ENCODE results near the gene FHL1. TPM values are rescaled to one million over a fixed set of nuclear protein-coding genes. Genes with fewer than 3 reads are reported as not detected.

FHL1 gene
- total RNA-seq, 1 donor from 2014 or later: 772 TPM

DNA sequence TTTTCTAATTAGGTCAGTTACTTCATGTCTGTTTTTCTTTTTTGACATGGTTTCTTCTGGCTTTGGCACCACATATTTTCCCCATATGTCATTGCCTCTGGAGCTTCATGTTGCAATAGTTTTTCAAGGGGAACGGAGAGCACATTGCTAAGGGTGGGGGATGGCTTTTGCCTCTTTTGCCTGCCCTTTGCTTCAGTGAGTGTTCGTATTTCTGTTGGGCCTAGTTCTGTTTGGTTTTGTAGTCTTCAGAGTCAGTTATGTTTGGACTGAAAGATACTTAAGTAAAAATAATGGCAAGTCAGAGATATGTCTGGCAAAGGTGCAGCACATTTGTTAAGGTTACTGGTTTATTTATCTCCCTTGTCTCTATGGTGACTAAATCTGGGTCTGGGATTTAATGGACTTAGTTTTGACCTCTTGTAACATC, 29.1 kb downstream of the FHL1 start:
- intact Hi-C loops (cut with micrococcal nuclease): no loop called here
- peak; percentile 87 for ATAC-seq

DNA sequence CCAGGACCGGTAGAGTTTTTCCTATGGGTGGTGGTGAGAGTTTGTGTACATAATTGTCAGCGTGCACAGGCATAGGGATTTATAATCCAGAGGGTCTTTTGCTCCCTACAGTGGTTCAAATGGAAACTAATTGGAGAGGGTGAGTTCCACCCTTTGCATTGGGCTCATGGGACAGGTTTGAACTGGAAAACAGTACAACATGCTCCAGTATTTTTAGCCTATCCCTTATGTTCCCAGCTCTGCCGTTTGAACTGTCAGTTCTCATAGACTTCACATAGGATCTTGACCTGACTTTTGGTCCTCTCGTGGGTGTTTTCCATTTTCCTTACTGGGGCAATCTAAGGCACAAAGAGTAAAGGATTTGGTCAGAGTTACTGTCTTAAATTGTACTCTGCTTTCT, 31.8 kb downstream of the FHL1 start:
- DNase-seq (no peak), ATAC-seq (peak; percentile 46)
- intact Hi-C loops (cut with micrococcal nuclease): no loop called here

More for the DNA sequence above, 29.1 kb downstream of the FHL1 start:
- no peak for DNase-seq

DNA sequence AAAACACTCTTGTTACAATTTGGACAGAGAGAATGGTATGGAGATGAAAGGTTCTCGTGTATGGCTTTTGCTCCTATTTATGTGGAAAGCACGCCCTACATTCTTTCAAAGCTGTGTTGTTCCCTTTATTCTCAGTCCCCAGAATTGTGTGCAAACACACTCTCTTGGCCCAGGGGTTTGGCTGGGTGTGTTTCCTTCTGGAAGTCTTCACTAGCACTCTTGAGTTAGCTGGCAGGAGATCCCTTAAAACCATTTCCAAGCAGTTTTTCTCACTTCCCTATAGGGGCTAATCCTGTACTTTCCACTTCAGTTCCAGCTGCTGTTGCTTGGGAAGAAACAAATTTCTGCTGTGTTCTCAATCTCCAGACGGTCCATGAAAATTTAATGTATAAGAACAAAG, 35.1 kb downstream of the FHL1 start:
- ATAC-seq (peak; percentile 39), DNase-seq (peak; percentile 30)
- intact Hi-C loops (cut with micrococcal nuclease): no loop called here

DNA sequence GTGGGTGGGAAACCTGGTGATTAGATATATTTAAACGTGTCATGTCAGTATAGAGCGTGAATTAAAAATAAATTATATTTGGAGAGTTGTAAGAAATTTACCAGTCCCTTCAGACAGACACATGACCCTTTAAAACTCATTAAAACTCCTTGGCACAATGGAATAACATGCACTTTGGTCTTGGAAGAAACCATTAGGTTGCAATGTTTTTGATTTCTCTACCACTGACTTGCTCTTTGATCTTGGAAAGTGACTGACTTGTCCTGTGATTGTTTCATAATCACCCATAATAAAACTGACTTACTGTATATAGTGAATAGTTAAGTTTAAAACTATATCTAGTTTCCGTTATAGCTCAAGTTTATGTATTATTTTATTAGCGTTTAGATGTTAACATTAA, 35.8 kb downstream of the FHL1 start:
- intact Hi-C loops (cut with micrococcal nuclease): no loop called here
- no peak for DNase-seq
- no peak for ATAC-seq

DNA sequence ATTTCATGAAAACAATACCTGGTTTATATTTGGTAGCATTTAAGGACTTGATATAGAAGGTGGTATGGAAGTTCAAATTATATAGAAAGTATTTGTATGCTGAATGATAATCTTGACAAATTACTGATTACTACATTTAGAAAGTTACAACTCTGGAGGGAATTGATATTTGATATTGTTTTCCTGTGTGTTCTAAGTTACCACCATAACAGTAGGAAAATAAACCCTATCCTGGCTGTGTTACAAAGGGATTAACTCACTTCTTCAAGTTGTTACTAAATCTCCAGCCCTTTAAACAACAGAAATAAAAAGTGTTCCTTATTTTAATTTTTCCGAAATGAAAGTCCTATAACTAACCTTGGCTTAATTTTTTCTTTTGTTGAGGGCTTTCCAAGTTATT, 36.6 kb downstream of the FHL1 start:
- DNase-seq (no peak), ATAC-seq (no peak)
- intact Hi-C loops (cut with micrococcal nuclease): no loop called here

DNA sequence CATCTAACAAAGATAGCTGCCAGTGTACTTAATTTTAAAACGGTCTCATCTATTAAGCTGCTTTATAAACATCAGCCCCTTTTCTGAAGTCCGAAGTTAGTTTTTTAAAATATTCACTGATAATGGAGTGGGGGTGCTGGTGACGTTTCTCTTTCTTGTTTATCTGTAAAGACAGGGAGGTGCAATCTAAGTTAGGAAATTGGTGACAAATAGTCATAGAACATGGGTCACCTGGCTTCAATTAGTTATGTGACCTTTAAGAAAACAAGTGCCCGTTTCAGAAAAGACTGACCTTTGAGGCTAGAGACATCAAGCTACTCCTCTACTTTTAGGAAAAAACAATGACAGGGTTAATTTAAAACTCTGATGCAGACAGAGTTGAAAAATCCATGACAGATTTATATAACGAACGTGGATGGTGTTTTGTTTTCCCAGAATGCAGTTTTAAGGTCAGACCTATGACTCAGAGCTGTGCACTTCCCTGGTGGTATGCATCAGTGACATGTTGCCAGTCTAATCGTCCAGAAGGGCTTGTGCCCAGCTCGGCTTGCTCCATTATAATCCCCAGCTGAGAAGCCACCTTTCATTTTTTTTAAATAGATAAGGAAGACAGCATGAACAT, 38.2 kb downstream of the FHL1 start:
- ATAC-seq (peak; percentile 80), DNase-seq (no peak)
- intact Hi-C loops (cut with micrococcal nuclease): no loop called here

DNA sequence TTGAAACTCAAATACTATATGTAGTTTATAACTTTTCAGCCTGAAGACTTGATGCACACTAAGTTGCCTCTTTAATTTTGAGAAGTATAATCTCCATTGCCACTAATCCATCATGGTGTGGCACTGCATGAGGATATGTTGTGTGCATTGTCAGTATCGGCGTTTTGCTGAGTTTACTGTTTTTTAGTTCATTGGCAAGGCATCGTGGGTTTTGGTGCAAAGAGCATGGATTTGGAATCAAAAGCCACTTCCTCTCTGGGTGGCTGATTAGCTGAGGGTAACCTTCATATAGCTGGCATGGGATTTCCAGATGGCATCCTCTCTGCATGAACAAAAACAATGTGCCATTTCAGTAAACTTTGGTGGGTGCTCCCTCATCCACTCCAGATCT, 38.7 kb downstream of the FHL1 start:
- no peak for DNase-seq
- no peak for ATAC-seq
- intact Hi-C loops (cut with micrococcal nuclease): no loop called here

DNA sequence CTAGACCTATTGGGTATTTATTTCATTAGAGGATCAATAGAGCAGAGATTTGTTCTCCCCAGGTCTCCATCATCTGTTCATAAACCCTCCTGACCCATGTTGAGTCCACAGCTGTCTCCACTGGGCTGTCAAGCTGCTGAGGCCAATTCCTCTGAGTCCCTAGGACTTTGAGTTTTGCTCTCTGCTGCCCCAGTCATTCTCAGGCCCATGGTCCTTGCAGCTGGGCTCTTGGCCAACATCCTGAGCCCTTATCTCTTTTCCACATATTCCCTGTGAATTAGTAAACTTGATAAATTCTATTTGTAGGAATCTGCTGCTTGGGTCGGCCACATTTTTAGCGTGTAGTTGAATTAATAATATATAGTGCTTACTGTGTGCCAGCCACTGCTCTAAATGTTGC, 41.9 kb downstream of the FHL1 start:
- intact Hi-C loops (cut with micrococcal nuclease): no loop called here
- ATAC-seq (peak; percentile 49), DNase-seq (peak; percentile 58)

DNA sequence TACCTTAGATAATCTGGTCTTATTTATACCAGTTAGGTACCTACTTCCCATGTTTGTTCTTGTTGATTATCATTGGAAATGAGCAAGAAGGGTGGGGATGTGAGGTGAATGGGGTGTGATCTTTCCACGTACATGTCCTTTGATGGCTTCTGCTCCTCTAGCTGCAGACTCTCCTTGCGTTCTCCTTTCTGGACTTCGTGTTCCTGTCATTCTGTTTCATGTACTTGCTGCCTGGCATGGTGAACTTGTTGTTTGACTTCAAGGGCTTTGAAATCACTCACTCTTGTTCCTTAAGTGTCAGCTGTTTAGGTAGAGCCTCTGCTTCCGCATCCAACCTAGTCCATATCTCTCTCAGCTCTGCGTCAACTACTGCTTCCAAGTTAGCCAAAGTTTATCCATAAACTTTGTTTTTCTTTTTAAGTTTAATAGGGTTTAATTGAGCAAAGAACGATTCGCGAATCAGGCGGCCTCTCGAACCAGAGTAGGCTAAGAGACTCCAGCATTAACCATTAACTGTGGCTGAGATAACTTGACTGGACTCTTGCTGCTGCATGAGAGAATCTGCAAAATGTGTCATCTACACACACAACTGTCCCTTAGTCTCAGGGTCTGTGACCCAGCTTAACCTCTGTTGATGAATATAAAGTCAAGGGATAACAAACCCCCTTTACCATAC, 42.8 kb downstream of the FHL1 start:
- intact Hi-C loops (cut with micrococcal nuclease): no loop called here
- ATAC-seq: peak; percentile 12
- no peak for DNase-seq

DNA sequence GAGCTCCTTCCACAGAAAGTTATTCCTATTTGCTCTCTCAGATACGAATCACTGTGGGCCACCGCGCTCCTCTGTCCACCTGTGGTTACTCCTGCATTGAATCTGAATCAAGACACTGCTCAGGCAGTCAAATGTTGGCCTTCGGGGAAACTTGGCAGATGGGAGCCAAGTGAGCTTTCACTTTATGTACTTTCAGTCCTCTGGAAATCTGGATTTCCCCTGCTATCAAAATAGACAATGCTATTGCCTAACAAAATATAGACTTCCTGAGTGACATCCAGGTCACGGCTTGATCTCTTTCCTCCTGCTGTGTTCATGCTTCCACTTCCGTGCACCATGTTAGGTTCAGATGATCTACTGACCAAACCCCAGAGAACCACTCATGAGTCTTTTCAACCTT, 43.8 kb downstream of the FHL1 start:
- ATAC-seq (peak; percentile 44), DNase-seq (no peak)
- intact Hi-C loops (cut with micrococcal nuclease): no loop called here

DNA sequence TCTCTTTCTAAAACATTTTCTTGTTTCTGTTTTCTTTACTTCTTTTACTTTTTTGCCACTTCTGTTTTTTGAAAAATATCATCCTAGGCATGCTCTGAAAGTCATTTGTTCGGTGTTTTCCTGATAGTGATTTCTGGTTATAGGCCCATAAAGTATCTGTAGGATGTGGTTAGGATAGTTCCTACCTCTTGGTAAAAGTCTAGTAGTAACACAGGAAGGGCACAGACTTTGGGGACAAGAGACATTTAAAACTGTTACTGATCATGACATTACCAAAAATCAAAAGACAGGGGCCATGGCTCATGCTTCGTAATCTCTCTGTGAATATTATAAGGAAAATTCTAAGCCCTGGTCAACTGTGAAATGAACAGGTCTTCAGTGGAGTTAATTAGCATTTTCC, 44.8 kb downstream of the FHL1 start:
- intact Hi-C loops (cut with micrococcal nuclease): no loop called here
- DNase-seq: no peak
- no peak for ATAC-seq

DNA sequence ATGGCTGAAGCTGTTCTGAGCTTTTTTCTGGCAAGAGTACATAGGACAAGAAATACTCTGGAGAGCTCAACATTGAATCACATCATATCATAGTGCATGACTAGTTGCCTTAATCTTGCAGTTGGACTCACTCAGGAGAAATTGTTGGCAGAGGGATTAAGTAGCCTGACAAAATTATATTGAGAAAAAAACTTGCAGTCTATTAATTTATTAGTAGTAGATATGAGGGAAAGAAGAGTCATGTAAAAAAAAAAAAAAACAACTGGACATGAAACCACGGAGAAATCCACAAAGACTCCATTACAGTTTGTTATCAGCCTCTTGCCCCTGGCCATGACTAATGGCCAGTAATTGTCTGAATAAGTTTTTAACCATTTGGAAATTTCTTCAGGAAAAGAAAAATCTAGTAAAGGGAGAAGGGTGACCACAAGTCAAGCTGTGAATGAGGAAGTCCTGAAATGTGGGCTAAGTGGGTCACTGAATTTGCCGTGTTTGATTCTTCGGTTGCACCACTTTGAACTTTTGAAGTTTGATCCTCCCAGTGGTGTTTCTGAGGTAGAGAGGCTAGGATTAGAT, 45.6 kb downstream of the FHL1 start:
- DNase-seq (no peak), ATAC-seq (peak; percentile 74)
- intact Hi-C loops (cut with micrococcal nuclease): no loop called here

DNA sequence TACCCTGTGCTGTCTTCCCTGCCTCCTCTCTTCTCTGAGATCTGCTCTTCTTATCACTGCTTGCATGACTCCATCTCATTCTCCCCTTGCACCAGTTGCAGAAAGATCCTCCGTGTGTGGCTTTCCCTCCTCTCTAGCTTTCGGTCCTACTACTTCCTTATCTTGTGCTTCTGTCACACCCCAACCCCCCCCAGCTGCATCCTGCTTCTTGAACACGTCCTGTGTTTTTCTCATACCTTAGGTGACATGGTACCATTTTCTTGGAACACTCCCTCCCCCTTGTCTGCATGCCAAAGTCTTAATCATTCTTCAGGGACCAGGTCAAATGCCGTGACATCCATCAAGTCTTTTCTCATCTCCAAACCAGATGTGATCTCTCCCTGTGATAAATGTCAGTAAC, 46.4 kb downstream of the FHL1 start:
- intact Hi-C loops (cut with micrococcal nuclease): no loop called here
- no peak for ATAC-seq
- DNase-seq: no peak

DNA sequence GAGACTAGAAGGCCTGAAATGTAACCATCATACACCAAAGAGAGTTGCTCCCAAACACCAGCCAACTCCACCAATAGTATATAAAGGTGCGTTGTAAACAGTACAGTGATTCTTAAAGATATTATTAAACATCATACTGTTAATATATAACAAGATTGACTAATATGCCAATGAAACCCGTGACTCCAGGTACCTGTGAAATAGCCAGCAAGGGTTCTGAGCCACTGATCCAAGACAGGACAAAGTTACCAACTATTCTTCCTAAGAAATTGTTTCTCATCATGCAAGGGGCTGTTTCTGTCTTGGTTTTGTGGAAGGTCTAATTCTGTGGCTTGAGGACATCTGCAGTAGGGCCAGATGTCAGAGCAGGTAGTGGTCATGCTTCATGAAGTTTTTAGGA, 47.2 kb downstream of the FHL1 start:
- DNase-seq (no peak), ATAC-seq (no peak)
- intact Hi-C loops (cut with micrococcal nuclease): no loop called here

DNA sequence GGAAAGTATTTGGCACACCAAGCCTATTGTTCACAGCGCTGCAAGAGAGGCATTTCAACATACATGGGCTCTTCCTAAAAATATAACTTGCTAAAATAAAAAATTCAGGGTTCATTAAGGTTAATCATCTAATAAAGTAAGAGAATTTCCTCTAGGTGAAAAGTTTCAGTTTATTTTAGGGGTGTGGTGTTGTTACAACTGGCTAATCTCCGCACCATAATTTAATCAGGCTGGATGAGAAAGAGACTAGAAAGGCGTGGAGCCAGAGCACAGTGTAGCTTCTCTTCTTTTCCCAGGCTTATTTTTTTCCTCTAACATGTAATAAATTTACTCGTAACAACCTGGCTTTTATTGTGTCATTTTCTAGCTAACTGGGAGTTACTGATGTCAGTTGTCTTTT, 47.9 kb downstream of the FHL1 start:
- intact Hi-C loops (cut with micrococcal nuclease): no loop called here
- DNase-seq: no peak

DNA sequence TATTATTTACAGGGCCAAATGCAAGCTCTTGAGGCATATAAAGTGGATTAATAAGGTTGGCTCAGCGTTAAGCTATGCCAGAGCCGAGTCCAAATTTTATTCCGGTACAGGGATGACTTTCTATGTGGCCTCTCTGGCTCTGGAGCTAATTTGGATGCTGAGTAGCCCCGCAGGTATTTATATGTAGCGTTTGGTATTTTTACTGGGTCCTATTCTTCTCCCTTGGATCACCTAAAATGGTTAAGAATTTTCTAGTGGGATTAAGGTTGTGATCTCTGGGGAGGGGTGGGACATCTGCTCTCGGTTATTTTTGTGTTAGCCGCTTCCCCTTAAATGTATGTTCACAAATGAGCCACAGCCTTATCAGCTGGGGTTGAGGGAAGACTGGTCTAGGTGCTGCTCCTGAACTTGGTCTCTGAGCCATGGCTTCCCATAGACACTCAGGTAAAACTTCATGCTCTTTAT, 49.4 kb downstream of the FHL1 start:
- DNase-seq (no peak), ATAC-seq (peak; percentile 61)
- intact Hi-C loops (cut with micrococcal nuclease): no loop called here

More for the DNA sequence above, 47.9 kb downstream of the FHL1 start:
- ATAC-seq: no peak

DNA sequence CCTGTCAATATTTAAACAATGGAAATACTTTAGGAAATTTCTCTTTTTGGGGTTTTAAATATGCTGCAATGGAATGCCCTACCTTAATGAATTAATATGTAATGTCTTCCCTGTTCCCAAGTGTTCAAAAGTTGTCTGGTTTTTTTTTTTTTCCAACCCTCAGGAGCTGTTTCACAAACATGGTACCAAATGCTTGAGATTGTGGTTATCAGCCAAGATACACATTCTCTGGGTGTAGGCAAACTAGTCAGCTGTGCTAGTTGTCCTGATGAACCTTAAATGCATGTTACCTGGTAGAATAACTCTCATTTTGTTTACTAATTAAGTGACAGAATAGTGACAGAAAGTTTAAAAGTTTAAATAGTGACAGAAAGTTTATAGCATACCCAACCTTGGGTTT, 50.7 kb downstream of the FHL1 start:
- intact Hi-C loops (cut with micrococcal nuclease): no loop called here
- ATAC-seq (no peak), DNase-seq (no peak)

DNA sequence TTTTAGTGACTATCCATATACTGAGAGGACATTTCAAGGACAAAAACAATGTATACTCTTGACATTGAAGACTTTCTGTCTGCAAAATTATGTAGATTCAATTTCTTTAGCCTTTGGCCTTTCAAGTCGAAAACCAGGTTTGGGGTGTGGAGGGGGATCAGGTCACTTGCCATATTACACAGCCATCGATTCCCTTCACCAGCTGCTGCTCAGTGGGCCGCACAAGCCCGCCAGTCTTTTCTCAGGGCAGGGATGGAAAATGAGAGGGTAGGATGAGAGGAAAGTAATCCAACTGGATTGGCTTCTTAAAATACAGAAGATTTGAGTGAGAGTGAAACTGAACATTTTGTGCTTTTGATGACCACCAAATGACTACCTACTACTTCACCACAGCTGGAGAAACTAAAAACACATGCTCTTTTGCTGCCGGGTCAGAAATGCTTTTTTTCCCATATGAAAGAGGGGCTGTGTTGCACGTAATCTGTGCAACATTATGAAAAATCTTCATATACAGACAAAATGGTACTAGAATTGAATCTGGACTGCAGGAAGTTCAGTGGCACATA, 51.4 kb downstream of the FHL1 start:
- ATAC-seq (no peak), DNase-seq (no peak)
- intact Hi-C loops (cut with micrococcal nuclease): no loop called here

DNA sequence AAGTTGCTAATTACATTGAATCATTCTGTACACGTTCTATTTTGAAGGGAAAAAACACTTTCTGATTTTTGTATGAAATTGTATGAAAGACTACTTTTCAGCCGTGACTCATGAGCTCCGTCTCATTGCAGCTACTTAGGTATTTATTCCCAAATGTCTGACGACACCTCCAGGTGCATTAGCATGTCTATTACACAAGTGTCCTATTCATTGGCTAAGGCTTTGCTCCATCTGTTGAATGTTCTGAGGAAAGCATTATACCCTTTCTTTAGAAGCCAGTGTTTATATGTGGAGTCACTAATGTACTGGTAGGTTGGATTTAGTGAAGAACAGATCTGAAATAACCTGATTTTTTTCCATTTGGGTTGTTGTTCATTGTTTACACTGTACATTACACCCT, 52.0 kb downstream of the FHL1 start:
- intact Hi-C loops (cut with micrococcal nuclease): no loop called here
- no peak for DNase-seq
- ATAC-seq: peak; percentile 10

DNA sequence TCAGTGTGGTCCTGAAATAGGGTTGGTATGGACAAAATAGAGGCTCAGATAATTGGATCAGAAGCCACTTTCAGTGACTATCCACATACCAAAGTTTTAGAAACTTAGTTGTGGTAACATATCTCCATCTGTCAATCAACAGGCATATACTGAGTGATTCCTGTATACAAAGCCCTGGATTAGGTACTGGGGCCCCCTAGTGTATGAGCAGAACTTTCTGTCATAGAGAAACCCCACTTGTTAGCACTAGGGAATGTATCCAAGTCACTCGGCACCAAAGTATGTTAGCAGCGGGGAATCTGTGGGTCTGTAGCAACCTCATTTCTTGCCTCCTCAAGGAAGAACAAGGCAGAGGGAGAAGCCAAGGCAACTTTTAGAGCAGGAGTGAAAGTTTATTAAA, 53.1 kb downstream of the FHL1 start:
- intact Hi-C loops (cut with micrococcal nuclease): no loop called here
- DNase-seq: no peak
- peak; percentile 51 for ATAC-seq

DNA sequence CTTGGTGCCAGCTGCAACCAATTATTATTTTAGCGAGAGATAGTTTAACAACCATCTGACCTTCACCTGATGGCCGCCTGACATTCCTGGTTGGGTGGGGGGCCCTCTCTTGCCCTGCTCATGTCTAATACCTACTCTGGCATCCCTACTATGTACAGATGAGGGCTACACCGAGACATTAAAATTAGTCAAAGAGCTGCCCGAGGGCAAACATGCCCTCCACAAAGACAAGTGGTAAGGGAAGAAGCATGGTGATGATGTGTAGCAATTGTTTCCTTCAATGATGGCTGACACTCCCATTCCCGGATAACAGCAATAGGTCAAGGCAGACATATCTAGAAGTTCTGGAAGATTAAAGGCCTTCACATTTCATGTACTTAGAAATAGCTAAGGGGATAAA, 54.3 kb downstream of the FHL1 start:
- intact Hi-C loops (cut with micrococcal nuclease): no loop called here
- ATAC-seq: no peak
- no peak for DNase-seq
